ENCODE measurements around the gene ACSL5. TPM values are rescaled to one million over a fixed set of nuclear protein-coding genes. Genes with fewer than 3 reads are reported as not detected.
A peak's percentile ranks its signal among the peaks of the same experiment; 100 is the strongest.

The ACSL5 gene
- total and polyA plus RNA-seq, 2 experiments from 2014 or later = 1.7 to 3.2 TPM

- Histone ChIP-seq H3K9ac (peak overlapping the region; percentile 33; the same call in 1 of the 2 replicates), H3K27ac (peak overlapping the region; percentile 66), H3K79me2 (ENCODE audit: insufficient read depth) (no peaks in the 10 kb centered on the region), H3K27me3 (replicated peaks; ENCODE audit: insufficient read depth) (no peaks in the 10 kb centered on the region), H3F3A (ENCODE audit: insufficient read depth) (peaks cover 26% of the 10 kb centered on the region), H3K4me3 (no peak overlapping the region), H3K4me2 (ENCODE audit: unreplicated experiment) (peak overlapping the region; percentile 39), H3K9me3 (ENCODE audit: low read depth) (no peaks in the 10 kb centered on the region), H3K36me3 (ENCODE audit: low read depth) (no peaks in the 10 kb centered on the region), H3K4me1 (ENCODE audit: insufficient read depth) (peaks cover 32% of the 10 kb centered on the region), H3K9me2 (ENCODE audit: insufficient read depth) (no peaks in the 10 kb centered on the region), H2AFZ (peak overlapping the region; percentile 42), H4K20me1 (ENCODE audit: insufficient read depth) (no peaks in the 10 kb centered on the region)
- in situ Hi-C loops (cut with MboI) = no loop called here
- TF ChIP-seq EZH2phosphoT487 (IDR thresholded peaks at IDR 0.05; ENCODE audit: insufficient read depth, low read depth) (no peak), EZH2 (IDR thresholded peaks at IDR 0.05; ENCODE audit: insufficient read depth, poor library complexity, severe bottlenecking) (no peak)
- peak; percentile 81 for DNase-seq
- 51 to 52% methylated on average over 13 of the region's 13 CpGs for WGBS, 2 experiments (ENCODE audit: low coverage in 1 of 2, low lambda C conversion rate in 2 of 2, missing lambda C conversion rate in 2 of 2)
Observed at GRCh38 chr10:112360308-112361270, 13.3 kb upstream of the ACSL5 start.

GRCh38 chr10:112361951-112362751 is 11.8 kb upstream of the ACSL5 start:
- H3K9me3 ChIP-seq (ENCODE audit: low read depth) = no peaks in the 10 kb centered on the region
- DNase-seq = peak; percentile 80
- WGBS, 2 experiments (ENCODE audit: low coverage in 1 of 2, low lambda C conversion rate in 2 of 2, missing lambda C conversion rate in 2 of 2) = 1 to 3% methylated on average over 6 of the region's 6 CpGs
- H3K36me3 ChIP-seq (ENCODE audit: low read depth) = no peaks in the 10 kb centered on the region
- TF ChIP-seq EZH2 (IDR thresholded peaks at IDR 0.05; ENCODE audit: insufficient read depth, poor library complexity, severe bottlenecking) (no peak), EZH2phosphoT487 (IDR thresholded peaks at IDR 0.05; ENCODE audit: insufficient read depth, low read depth) (no peak)
- no peaks in the 10 kb centered on the region for H3K27me3 ChIP-seq (replicated peaks; ENCODE audit: insufficient read depth)
- H3K9ac ChIP-seq = peak overlapping the region; percentile 28
- no peaks in the 10 kb centered on the region for H4K20me1 ChIP-seq (ENCODE audit: insufficient read depth)
- H3K9me2 ChIP-seq (ENCODE audit: insufficient read depth) = no peaks in the 10 kb centered on the region
- peaks cover 26% of the 10 kb centered on the region for H3F3A ChIP-seq (ENCODE audit: insufficient read depth)
- no peaks in the 10 kb centered on the region for H3K79me2 ChIP-seq (ENCODE audit: insufficient read depth)
- peak overlapping the region; percentile 60 for H3K4me2 ChIP-seq (ENCODE audit: unreplicated experiment)
- peak overlapping the region; percentile 66 for H3K27ac ChIP-seq
- in situ Hi-C loops (cut with MboI) = no loop called here
- H2AFZ ChIP-seq = peak overlapping the region; percentile 44; the same call in 1 of the 2 replicates
- peak overlapping the region; percentile 11; the same call in 1 of the 2 replicates for H3K4me3 ChIP-seq
- peaks cover 32% of the 10 kb centered on the region for H3K4me1 ChIP-seq (ENCODE audit: insufficient read depth)

- WGBS, 2 experiments (ENCODE audit: low coverage in 1 of 2, low lambda C conversion rate in 2 of 2, missing lambda C conversion rate in 2 of 2) = 5 to 6% methylated on average over 8 of the region's 8 CpGs
- Histone ChIP-seq H2AFZ (no peak overlapping the region), H3K4me2 (ENCODE audit: unreplicated experiment) (peak overlapping the region; percentile 60), H3K36me3 (ENCODE audit: low read depth) (no peaks in the 10 kb centered on the region), H3K9me3 (ENCODE audit: low read depth) (no peaks in the 10 kb centered on the region), H4K20me1 (ENCODE audit: insufficient read depth) (no peaks in the 10 kb centered on the region), H3K4me1 (ENCODE audit: insufficient read depth) (peaks cover 32% of the 10 kb centered on the region), H3K4me3 (0 out of 2 replicates have a peak overlapping the region, but pooled peaks have one; percentile 11), H3K27me3 (replicated peaks; ENCODE audit: insufficient read depth) (no peaks in the 10 kb centered on the region), H3F3A (ENCODE audit: insufficient read depth) (peaks cover 26% of the 10 kb centered on the region), H3K79me2 (ENCODE audit: insufficient read depth) (no peaks in the 10 kb centered on the region), H3K9me2 (ENCODE audit: insufficient read depth) (no peaks in the 10 kb centered on the region), H3K27ac (peak overlapping the region; percentile 66), H3K9ac (peak overlapping the region; percentile 28)
- DNase-seq = peak; percentile 88
- in situ Hi-C loops (cut with MboI) = no loop called here
- TF ChIP-seq EZH2phosphoT487 (IDR thresholded peaks at IDR 0.05; ENCODE audit: insufficient read depth, low read depth) = no peak
- TF ChIP-seq EZH2 (IDR thresholded peaks at IDR 0.05; ENCODE audit: insufficient read depth, poor library complexity, severe bottlenecking) = no peak
Observed at GRCh38 chr10:112362833-112363232, 11.1 kb upstream of the ACSL5 start.
